ENCODE results near the gene ELMO1. TPM values are rescaled to one million over a fixed set of nuclear protein-coding genes. Genes with fewer than 3 reads are reported as not detected.

ELMO1 gene
- total and polyA plus RNA-seq, 10 of the 15 experiments (the other 5 are each of a cell fraction or from before 2014, with no cell fraction given): 22.6 to 85.9 (median 56.6) TPM

DNA sequence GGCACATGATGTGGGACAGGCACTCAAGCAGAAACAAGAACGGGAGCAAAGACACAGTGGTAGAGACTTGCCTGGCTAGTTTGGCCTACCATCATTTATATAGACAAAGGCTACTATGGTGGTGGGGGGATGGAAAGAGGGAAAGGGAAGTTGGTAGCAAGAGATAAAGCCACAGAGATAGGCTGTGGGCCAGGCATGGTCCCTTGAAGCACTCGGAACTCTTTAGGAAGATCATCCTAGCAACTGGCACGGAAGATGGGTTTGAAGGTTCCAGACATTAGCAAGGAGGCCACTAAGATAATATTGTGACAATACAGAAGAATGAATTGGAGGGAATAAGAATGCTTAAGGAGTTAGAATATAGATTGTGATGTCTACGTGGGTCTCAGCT is 319.6 kb downstream of the ELMO1 start (continued):
- TF ChIP-seq, protein P1, sequence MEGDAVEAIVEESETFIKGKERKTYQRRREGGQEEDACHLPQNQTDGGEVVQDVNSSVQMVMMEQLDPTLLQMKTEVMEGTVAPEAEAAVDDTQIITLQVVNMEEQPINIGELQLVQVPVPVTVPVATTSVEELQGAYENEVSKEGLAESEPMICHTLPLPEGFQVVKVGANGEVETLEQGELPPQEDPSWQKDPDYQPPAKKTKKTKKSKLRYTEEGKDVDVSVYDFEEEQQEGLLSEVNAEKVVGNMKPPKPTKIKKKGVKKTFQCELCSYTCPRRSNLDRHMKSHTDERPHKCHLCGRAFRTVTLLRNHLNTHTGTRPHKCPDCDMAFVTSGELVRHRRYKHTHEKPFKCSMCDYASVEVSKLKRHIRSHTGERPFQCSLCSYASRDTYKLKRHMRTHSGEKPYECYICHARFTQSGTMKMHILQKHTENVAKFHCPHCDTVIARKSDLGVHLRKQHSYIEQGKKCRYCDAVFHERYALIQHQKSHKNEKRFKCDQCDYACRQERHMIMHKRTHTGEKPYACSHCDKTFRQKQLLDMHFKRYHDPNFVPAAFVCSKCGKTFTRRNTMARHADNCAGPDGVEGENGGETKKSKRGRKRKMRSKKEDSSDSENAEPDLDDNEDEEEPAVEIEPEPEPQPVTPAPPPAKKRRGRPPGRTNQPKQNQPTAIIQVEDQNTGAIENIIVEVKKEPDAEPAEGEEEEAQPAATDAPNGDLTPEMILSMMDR (IDR thresholded peaks at IDR 0.05 in 2 of 3, conservative IDR thresholded peaks at IDR 0.05 in 1 of 3; ENCODE audit: control insufficient read depth in 2 of 3, extremely low read depth in 1 of 3, insufficient read depth in 1 of 3, low read depth in 3 of 3, low read length in 3 of 3): no peak
- TF ChIP-seq, protein P2, sequence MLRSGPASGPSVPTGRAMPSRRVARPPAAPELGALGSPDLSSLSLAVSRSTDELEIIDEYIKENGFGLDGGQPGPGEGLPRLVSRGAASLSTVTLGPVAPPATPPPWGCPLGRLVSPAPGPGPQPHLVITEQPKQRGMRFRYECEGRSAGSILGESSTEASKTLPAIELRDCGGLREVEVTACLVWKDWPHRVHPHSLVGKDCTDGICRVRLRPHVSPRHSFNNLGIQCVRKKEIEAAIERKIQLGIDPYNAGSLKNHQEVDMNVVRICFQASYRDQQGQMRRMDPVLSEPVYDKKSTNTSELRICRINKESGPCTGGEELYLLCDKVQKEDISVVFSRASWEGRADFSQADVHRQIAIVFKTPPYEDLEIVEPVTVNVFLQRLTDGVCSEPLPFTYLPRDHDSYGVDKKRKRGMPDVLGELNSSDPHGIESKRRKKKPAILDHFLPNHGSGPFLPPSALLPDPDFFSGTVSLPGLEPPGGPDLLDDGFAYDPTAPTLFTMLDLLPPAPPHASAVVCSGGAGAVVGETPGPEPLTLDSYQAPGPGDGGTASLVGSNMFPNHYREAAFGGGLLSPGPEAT (IDR thresholded peaks at IDR 0.05; ENCODE audit: low read depth): no peak
- no peak for TF ChIP-seq YBX1 (IDR thresholded peaks at IDR 0.05)
- TF ChIP-seq IKZF1 (conservative IDR thresholded peaks at IDR 0.05): no peak
- TF ChIP-seq EED (IDR thresholded peaks at IDR 0.05; ENCODE audit: low read depth): no peak

DNA sequence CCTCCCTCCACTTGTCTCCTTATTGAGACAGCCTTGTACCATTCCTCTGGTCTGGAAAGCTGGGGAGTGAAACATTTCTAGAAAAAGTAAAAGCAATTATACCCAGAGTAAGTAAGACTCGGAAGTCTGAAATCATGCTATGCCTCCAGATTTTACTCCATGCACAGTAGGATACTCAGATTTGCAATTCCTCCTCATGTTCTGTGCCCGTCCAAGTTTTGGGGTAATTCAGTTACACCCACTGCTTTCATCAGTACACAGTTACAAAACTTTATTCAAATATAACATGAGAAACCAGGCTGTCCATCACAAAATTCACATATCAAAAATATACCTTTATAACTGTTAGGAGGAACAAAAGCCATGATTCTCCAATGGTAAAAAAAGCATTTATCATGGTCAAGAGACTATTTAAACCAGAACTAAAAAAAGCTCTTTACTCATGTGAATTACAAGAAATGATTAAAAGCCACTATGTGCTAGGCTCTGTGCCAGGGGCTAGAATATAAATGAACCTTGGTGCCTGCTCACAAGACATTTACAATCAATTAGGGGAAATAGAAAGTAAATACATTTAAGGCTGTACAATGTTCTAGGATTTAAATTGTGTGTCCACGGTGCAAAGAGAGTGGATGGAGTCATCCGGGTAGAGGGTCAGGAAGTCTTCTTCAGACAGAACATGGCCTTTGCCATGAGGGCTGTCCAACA is 320.2 kb downstream of the ELMO1 start:
- H3K4me2 ChIP-seq (ENCODE audit: control insufficient read depth, insufficient read depth): no peak overlapping the region
- H3K36me3 ChIP-seq (ENCODE audit: control insufficient read depth in 2 of 2, insufficient read depth in 2 of 2, low read length in 1 of 2): peaks cover 2 to 5% of the 10 kb centered on the region in 2 experiments; a peak in 2 of 4 replicates
- FAIRE-seq (no peak), DNase-seq (ENCODE audit: low read depth, low spot score) (no peak), ATAC-seq (no peak)
- intact Hi-C loops (cut with micrococcal nuclease; ENCODE audit: unreplicated experiment) (no loop called here), in situ Hi-C loops (cut with MboI) (no loop called here)
- no TSS peak for BruUV-seq (replicated peaks)
- H3K27me3 ChIP-seq (replicated peaks in 1 of 2; ENCODE audit: control insufficient read depth in 2 of 2, insufficient read depth in 2 of 2, low read length in 1 of 2): no peaks in the 10 kb centered on the region
- H2AFZ ChIP-seq (ENCODE audit: control insufficient read depth, low read depth, low read length): no peak overlapping the region
- SMC1A ChIA-PET (ENCODE audit: uncharacterized antibody, unreplicated experiment): interaction anchor here (0.6 kb wide), 1 partner anchor 101 kb away, joined by 3 read pairs; no protein-coding TSS in a partner anchor
- H4K20me1 ChIP-seq (ENCODE audit: control insufficient read depth, insufficient read depth): no peaks in the 10 kb centered on the region
- no peak overlapping the region for H3K4me3 ChIP-seq
- no peak overlapping the region for H3K9ac ChIP-seq (ENCODE audit: control insufficient read depth, insufficient read depth, low read length)
- H3K9me3 ChIP-seq (replicated peaks; ENCODE audit: control insufficient read depth, insufficient read depth, low read length): no peaks in the 10 kb centered on the region; the same call in 2 of the 3 replicates
- POLR2A ChIA-PET: interaction anchor here (0.5 kb wide), 1 partner anchor 36 kb away, joined by 4 read pairs; no protein-coding TSS in a partner anchor
- RAD21 ChIA-PET (ENCODE audit: unreplicated experiment): no interaction called here
- H3K79me2 ChIP-seq (ENCODE audit: control insufficient read depth, insufficient read depth, low read length): no peaks in the 10 kb centered on the region
- CTCF ChIA-PET: interaction anchor here (0.6 kb wide), 1 partner anchor 592 kb away, joined by 3 read pairs; no protein-coding TSS in a partner anchor
- 93% methylated on average over 4 of the region's 4 CpGs for WGBS (ENCODE audit: insufficient coverage, insufficient replicate concordance, low lambda C conversion rate, missing lambda C conversion rate)
- no peaks in the 10 kb centered on the region for H3K4me1 ChIP-seq (ENCODE audit: control insufficient read depth, insufficient read depth, low read length)
- no peak overlapping the region for H3K27ac ChIP-seq (ENCODE audit: control insufficient read depth, insufficient read depth)
- TF ChIP-seq SUZ12 (IDR thresholded peaks at IDR 0.05; ENCODE audit: unreplicated experiment) (no peak), FOS (IDR thresholded peaks at IDR 0.05; ENCODE audit: borderline replicate concordance, extremely low read depth, insufficient read length) (no peak), ZNF274 (IDR thresholded peaks at IDR 0.05; ENCODE audit: insufficient read depth, insufficient read length) (no peak), POLR2AphosphoS2 (IDR thresholded peaks at IDR 0.05; ENCODE audit: low read depth, low read length) (no peak), EGR1 (IDR thresholded peaks at IDR 0.05; ENCODE audit: borderline replicate concordance in 1 of 2, low read depth in 2 of 2, low read length in 2 of 2) (no peak), SIN3A (IDR thresholded peaks at IDR 0.05; ENCODE audit: low read depth, low read length) (no peak), SP1 (IDR thresholded peaks at IDR 0.05; ENCODE audit: low read depth, low read length) (no peak), SMAD1 (IDR thresholded peaks at IDR 0.05; ENCODE audit: low read depth, partially characterized antibody) (no peak), SREBF1 (IDR thresholded peaks at IDR 0.05; ENCODE audit: low read length) (no peak)
- TF ChIP-seq, protein P3, sequence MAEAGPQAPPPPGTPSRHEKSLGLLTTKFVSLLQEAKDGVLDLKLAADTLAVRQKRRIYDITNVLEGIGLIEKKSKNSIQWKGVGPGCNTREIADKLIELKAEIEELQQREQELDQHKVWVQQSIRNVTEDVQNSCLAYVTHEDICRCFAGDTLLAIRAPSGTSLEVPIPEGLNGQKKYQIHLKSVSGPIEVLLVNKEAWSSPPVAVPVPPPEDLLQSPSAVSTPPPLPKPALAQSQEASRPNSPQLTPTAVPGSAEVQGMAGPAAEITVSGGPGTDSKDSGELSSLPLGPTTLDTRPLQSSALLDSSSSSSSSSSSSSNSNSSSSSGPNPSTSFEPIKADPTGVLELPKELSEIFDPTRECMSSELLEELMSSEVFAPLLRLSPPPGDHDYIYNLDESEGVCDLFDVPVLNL (IDR thresholded peaks at IDR 0.05; ENCODE audit: low read depth, low read length): no peak
- TF ChIP-seq, protein P4, sequence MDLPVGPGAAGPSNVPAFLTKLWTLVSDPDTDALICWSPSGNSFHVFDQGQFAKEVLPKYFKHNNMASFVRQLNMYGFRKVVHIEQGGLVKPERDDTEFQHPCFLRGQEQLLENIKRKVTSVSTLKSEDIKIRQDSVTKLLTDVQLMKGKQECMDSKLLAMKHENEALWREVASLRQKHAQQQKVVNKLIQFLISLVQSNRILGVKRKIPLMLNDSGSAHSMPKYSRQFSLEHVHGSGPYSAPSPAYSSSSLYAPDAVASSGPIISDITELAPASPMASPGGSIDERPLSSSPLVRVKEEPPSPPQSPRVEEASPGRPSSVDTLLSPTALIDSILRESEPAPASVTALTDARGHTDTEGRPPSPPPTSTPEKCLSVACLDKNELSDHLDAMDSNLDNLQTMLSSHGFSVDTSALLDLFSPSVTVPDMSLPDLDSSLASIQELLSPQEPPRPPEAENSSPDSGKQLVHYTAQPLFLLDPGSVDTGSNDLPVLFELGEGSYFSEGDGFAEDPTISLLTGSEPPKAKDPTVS (IDR thresholded peaks at IDR 0.05; ENCODE audit: low read depth, low read length): no peak

Data from GM12878 (cell line).